ES-I3 (cell line): ENCODE results near the gene PUS10.
"Not testable (repeated sequence)": the region's sequence is repeated elsewhere in the genome, so short reads cannot be mapped to it uniquely, and the experiment has no call there.

Source experiments
- H3K36me3 ChIP-seq: 2 replicates; pipeline ENCODE4 v1.6.1; 2013; ENCODE audit warnings: mild to moderate bottlenecking, low read length, control low read depth, moderate library complexity; ENCODE audit not compliant: insufficient read depth
- H3K4me1 ChIP-seq: 2 replicates; pipeline ENCODE4 v1.6.1; 2013; ENCODE audit warnings: mild to moderate bottlenecking, control low read depth, low read length; ENCODE audit not compliant: insufficient read depth
- H3K9ac ChIP-seq: 2 replicates; pipeline ENCODE4 v1.6.1; 2013; ENCODE audit warnings: low read depth, mild to moderate bottlenecking, low read length, moderate library complexity
- H3K9me3 ChIP-seq: 2 replicates; pipeline ENCODE4 v1.6.1; 2013; ENCODE audit warnings: mild to moderate bottlenecking, low read length, moderate library complexity; ENCODE audit not compliant: control insufficient read depth, insufficient read depth

PUS10 gene

DNA sequence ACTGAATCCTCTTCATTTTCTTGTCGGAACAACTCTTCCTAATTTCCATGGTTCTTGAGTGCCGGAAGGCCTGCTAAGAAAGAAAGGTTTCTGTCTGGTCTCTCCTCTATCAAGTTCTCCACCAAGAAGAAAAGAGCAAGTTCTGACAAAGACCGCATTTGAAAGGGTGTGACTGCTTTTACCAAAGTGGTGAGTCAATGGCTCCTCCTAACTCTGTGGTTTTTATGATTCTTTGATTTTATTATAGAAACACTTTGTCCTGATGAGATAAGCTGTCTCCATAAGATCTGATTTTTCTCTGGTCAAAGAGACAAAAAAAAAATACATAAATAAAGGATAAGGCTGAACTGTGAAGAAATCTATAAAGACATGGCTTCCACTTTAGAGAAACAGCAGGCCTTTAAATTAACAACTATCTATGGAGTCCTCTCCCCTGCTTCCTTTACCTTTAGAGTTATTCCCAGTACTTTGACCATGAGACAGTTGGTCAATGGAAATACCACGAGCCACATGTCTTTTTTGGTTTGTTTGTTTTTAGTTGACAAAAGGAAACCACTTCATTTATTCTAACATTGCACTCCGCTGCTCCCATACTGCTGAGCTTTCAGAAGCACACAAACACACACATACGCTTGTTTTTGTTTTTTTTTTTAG is 69.0 kb downstream of the PUS10 start:
- Histone ChIP-seq H3K4me1 (no peaks in the 10 kb centered on the region), H3K9me3 (0 out of 2 replicates have a peak, but pooled peaks cover 3% of the 10 kb centered on the region), H3K36me3 (no peaks in the 10 kb centered on the region), H3K9ac (no peak overlapping the region)

DNA sequence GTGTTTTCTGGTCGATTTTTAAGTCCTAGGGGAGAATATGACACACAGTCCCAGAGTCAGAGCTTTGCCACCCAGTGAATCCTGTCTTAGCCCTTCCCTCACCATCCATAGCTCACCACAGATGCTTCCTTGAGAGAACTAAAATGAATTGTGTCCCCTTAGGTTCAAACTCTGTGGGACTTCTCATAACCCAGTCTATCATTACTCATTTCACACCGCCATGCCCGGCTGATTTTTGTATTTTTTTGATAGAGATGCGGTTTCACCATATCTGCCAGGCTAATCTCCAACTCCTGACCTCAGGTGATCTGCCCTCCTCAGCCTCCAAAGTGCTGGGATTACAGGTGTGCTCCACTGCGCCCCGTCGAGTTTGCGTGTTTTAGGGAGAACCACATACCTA is 69.9 kb downstream of the PUS10 start:
- Histone ChIP-seq H3K4me1 (no peaks in the 10 kb centered on the region), H3K9me3 (0 out of 2 replicates have a peak, but pooled peaks cover 3% of the 10 kb centered on the region), H3K36me3 (no peaks in the 10 kb centered on the region), H3K9ac (no peak overlapping the region)

DNA sequence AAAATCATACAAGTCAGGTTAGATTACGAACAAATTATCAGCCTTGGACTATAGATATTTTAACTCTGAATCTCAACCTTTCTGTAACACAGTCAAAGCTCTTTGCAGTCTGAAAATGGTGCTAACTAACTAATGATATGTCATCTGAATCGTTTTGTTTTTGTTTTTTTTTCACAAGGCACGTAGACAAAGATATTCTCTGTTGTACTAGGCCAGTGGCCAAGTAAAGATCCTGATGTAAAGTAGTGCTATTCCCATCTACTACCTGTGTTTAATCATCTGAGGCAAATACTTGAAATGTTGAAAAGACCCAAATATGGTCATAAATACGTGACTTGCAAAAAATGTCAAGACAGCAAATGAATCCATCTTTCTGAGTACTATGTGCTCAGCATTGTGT is 71.0 kb downstream of the PUS10 start:
- Histone ChIP-seq H3K4me1 (no peaks in the 10 kb centered on the region), H3K36me3 (no peaks in the 10 kb centered on the region), H3K9ac (no peak overlapping the region), H3K9me3 (0 out of 2 replicates have a peak, but pooled peaks cover 3% of the 10 kb centered on the region)

- H3K4me1 ChIP-seq = no peaks in the 10 kb centered on the region
- H3K9me3 ChIP-seq = no peaks in the 10 kb centered on the region
- no peaks in the 10 kb centered on the region for H3K36me3 ChIP-seq
- no peak overlapping the region for H3K9ac ChIP-seq
Observed at GRCh38 chr2:60945341-60945740, 72.7 kb downstream of the PUS10 start.

GRCh38 chr2:60939622-60940021 is 78.4 kb downstream of the PUS10 start:
- Histone ChIP-seq H3K36me3 (no peaks in the 10 kb centered on the region), H3K9ac (no peak overlapping the region), H3K9me3 (no peaks in the 10 kb centered on the region), H3K4me1 (no peaks in the 10 kb centered on the region)

- H3K9me3 ChIP-seq = no peaks in the 10 kb centered on the region
- H3K36me3 ChIP-seq = no peaks in the 10 kb centered on the region
- H3K4me1 ChIP-seq = no peaks in the 10 kb centered on the region
- H3K9ac ChIP-seq = no peak overlapping the region
Observed at GRCh38 chr2:60938301-60938700, 79.8 kb downstream of the PUS10 start.

DNA sequence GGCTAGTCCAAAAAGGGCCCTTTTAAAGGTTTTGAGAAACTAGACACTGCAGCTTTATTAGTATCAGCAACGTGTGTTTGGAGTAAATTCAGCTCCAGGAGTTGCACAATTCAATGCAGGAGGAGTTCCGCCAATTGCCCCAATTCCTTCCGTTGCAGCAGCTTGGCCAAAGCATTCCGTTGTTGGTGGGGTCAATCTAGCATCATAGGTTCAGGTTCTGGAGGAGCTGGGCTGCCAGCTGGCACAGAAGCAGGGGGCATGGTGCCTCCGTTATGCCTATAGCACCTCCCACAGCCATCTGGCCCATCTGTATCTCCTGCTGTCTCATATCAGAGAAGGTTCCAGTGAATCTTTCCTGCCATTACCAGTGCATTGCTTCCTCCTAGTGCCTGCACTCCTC is 81.3 kb downstream of the PUS10 start:
- H3K4me1 ChIP-seq = no peaks in the 10 kb centered on the region
- no peaks in the 10 kb centered on the region for H3K36me3 ChIP-seq

DNA sequence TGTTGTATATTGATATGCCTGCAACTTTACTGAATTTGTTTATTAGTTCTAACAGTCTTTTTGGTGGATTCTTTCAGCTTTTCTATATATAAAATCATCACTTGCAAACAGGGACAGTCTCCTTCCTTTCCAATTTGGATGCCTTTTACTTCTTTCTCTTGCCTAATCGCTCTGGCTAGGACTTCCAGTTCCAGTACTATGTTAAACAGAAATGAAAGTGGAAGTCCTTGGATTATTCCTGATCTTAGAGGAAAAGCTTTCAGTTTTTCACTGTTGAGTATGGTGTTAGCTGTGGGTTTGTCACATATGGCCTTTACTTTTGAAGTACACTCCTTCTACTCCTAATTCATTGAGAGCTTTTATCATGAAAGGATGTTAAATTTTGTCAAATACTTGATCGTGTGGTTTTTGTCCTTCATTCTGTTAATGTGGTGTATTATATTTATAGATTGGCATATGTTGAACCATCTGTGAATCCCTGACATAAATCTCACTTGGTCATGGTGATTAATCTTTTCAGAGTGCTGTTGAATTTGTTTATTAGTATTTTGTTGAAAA is 83.8 kb downstream of the PUS10 start:
- Histone ChIP-seq H3K9me3 (no peaks in the 10 kb centered on the region), H3K36me3 (no peaks in the 10 kb centered on the region)

More for the DNA sequence above, 81.3 kb downstream of the PUS10 start:
- Histone ChIP-seq H3K9me3 (no peaks in the 10 kb centered on the region), H3K9ac (no peak overlapping the region)

GRCh38 chr2:60932954-60933353 is 85.1 kb downstream of the PUS10 start:
- Histone ChIP-seq H3K9ac (no peak overlapping the region), H3K36me3 (no peaks in the 10 kb centered on the region), H3K9me3 (no peaks in the 10 kb centered on the region), H3K4me1 (no peaks in the 10 kb centered on the region)

More for the DNA sequence above, 83.8 kb downstream of the PUS10 start:
- H3K4me1 ChIP-seq = no peaks in the 10 kb centered on the region
- H3K9ac ChIP-seq = no peak overlapping the region

GRCh38 chr2:60932061-60932460 is 86.0 kb downstream of the PUS10 start:
- not testable (repeated sequence) for H3K4me1 ChIP-seq, H3K9ac ChIP-seq, H3K36me3 ChIP-seq, H3K9me3 ChIP-seq

DNA sequence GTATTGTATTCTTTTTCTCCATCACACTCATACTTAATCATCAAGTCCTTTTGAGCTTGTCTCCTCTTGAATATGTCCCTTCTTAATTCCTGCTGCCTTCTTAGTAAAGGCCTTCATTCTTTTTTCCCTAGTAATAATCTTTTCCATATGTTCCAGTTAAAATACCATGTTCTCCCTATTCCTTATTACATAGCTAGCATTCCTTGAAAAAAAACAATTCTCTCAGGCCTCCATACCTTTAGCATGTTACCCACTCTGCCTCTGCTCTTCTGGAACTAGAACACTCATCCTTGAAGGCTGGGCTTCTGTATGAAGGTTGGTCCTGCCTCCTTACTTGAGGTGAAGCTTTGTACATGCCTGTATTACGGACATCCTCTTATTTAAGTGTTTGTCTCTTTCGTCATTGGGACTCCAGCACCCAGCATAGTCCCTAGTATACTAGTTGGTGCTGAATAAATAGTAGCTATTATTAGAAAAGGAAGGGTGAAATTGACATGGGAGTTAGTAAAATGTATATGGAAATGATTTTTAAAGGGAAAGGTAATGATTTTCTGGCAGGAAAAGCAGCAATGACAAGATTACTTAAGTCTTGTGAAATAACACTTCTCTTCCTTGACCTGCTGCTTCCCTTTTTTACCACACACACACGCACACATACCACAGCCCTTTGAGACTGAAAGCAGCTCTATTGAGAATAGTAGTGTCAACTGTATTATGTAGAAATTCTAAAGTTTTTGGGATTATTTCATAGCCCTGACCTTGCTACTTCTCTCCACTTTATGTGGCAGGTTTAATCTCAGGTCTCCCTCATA is 91.1 kb downstream of the PUS10 start:
- Histone ChIP-seq H3K9me3 (no peaks in the 10 kb centered on the region), H3K4me1 (peaks cover 13% of the 10 kb centered on the region; the same call in 1 of the 2 replicates), H3K9ac (no peak overlapping the region), H3K36me3 (no peaks in the 10 kb centered on the region)

GRCh38 chr2:60925994-60926740 is 91.9 kb downstream of the PUS10 start:
- Histone ChIP-seq H3K36me3 (no peaks in the 10 kb centered on the region), H3K9ac (no peak overlapping the region), H3K4me1 (peaks cover 13% of the 10 kb centered on the region; the same call in 1 of the 2 replicates), H3K9me3 (no peaks in the 10 kb centered on the region)

DNA sequence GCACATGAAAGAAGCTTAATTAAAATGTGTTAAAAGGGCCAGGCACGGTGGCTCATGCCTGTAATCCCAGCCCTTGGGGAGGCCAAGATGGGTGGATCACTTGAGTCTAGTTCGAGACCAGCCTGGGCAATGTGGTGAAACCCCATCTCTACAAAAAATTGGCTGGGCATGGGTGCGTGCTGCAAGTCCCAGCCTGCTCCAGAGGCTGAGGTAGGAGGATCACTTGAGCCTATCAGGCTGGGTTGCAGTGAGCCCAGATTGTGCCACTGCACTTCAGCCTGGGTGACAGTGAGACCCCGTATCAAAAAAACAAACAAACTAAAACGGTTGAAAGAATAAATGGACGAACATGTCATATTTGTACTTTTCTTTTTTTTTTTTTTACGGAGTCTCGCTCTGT is 110.7 kb downstream of the PUS10 start:
- no peaks in the 10 kb centered on the region for H3K4me1 ChIP-seq
- no peak overlapping the region for H3K9ac ChIP-seq
- no peaks in the 10 kb centered on the region for H3K36me3 ChIP-seq
- no peaks in the 10 kb centered on the region for H3K9me3 ChIP-seq

GRCh38 chr2:60906395-60906794 is 111.7 kb downstream of the PUS10 start:
- H3K36me3 ChIP-seq = no peaks in the 10 kb centered on the region
- no peak overlapping the region for H3K9ac ChIP-seq

More at GRCh38 chr2:60906395-60906794, 111.7 kb downstream of the PUS10 start:
- H3K9me3 ChIP-seq = no peaks in the 10 kb centered on the region
- H3K4me1 ChIP-seq = no peaks in the 10 kb centered on the region
